ENCODE measurements around the gene FARP1.

FARP1 gene

DNA sequence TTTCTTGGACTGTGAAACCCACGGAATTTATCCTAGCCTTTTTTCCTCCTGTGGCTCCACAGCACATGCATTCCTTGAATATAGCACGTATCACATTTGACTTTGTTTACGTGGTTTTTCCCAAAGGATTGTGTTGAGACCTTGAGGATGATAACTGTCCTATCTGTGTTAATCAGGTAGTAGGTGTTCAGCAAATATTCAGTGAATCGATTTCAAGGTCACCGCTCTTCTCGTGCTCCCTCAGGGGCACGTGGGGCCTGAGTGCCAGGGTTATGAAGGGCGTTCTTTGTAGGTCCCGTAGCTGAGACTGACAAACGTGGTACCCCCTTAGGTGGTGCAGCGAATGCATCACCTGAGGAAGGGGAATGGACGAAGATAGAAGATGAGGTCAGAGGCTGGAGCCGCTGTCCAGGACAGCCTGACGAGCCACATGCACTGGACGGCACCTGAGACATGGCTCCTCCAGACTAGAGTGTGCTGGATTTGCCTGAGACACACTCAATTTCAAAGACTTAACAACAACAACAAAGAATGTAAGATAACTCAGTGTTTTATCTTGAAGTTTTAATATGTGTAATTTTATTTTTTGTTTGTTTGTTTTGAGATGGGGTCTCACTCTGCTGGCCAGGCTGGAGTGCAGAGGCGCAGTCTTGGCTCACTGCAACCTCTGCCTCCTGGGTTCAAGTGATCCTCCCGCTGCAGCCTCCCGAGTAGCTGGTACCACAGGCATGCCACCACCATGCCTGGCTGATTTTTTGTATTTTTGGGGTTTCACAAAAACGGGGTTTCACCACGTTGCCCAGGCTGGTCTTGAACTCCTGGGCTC is 165.4 kb downstream of the FARP1 start:
- no peak for DNase-seq (ENCODE audit: low spot score)

DNA sequence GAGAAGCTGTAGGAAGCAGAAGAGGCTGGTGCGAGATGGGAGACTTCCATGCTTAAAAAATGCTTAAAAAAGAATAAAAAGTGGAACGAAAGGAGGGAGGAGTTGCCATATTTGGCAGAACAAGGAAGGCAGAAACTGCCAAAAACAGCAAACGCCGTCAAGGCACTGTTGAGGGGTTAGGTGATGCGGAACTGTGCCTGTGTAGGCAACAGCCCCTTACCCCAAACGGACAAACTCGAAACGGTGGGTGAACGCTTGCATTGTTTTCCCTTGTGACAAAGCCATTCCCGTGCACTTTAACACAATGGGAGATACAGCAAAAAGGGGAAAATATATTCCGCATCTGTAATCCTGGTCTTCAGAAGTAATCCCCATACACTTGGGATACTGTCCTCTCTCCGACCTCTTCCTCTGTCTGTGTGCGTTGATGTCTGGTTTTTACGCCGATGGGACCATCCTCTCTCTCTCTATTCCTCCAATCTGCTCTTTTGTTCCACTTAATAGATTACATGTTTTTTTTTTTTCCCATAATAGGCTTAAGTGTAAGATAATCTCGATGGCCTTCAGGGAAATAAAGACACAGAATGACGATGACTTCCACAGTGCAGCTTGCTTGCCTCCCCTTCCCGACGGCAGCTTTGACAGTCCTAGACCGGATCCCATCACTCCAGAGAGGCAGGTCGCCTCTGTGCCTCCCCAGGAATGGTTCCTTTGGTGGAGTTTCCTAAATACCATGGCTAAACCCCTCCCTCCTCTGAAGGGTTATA is 166.9 kb downstream of the FARP1 start:
- DNase-seq (ENCODE audit: low spot score) = no peak

DNA sequence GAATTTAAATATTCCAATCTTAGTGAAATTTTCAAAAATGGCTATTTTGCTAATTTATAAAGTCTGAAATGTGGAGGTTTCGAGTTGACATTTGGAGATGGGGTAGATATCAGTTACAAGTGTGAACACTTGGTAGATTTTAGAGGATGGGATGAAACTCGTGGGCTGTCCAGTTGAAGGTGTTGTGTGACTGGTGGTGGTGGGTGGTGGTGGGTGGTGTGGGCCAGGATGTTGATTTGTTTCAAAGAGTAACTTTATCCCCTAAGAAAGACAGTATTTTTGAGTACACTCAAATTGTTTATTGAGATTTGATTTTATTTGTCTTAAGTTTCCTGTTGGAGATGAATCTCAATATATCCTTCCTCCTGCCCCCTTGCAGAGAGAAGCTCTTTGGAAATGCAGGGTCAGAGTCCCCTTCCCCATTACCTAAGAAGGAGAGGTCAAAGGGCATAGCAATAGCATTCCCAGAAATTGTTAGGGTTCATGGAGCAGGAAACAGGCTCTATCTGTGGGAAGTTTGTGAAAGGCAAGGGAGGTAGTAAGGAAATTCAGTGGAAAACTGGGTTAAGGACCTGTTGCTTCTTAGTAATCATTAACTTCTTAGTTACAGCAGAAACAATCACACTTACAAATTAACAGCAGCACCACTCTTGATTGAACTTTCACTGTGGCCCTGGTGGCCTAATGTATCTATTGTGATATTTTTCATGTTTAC is 167.7 kb downstream of the FARP1 start:
- no peak for DNase-seq (ENCODE audit: low spot score)

DNA sequence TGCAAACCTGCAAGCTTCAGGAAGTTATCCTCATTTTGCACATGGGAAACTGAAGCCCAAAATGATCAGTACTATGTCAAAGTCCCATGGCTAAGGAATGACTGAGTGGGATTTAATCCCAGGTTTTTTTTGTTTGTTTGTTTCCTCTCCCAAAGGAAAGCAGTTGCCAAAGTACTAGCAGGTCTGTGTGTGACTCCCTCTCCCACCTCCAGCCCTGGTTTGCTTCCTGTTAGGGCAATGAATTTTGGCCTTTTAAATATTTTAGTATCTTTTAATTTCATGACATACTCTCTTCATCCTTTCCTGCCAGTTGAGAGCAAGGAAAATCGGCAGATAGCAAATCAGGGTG is 168.3 kb downstream of the FARP1 start:
- DNase-seq (ENCODE audit: low spot score) = no peak

DNA sequence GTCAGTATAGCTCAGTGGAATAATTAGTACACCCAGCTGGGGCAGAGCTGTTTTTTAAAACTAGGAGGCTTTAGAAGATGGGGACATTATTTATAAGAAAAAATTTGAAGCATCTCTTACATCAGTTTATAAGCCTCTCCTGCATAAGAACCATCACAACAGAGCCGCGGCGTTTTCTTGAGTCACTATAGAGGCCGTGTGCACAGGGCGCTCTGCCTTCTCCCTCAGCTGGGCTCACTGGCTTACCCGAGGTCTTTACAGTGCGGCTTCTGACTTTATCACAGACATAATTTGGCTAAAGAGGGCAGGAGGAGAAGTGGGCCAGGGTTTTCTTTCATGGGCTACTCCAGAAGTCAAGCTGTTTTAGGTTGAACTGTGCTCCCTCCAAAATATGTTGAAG is 169.7 kb downstream of the FARP1 start:
- DNase-seq (ENCODE audit: low spot score) = no peak

DNA sequence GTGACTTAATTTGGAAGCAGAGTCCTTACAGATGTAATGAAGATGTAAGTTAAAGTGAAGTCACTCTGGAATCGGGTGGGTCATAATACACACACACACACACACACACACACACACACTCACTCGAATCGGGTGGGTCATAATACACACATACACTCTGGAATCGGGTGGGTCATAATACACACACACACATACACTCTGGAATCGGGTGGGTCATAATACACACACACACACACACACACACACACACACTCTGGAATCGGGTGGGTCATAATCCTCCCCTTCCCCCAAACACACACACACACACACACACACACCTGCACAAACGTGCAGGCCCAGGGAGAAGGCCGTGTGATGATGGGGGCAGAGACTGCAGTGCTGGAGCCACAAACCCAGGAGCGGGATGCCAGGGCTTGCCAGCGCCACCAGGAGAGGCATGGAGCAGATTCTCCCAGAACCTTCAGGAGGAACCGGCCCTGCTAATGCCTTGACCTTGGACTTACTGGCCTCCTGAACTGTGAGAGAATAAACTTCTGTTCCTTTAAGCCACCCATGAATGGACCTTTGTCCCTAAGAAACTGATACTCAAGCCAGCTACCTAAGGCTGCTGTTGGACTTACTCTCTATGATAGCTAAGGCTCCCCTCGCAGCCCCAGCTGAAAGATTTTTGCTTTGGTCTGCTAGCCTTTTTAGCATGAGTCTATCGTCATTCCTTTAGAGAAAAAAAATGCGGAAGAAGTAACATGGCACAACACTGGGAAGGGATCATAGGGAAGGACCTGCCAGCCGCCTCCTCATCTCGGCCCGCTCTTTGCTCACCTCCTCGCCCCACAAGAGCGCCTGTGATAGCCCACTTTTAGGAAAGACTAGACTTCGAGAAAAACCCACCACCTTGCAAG is 170.4 kb downstream of the FARP1 start:
- DNase-seq (ENCODE audit: low spot score) = no peak

DNA sequence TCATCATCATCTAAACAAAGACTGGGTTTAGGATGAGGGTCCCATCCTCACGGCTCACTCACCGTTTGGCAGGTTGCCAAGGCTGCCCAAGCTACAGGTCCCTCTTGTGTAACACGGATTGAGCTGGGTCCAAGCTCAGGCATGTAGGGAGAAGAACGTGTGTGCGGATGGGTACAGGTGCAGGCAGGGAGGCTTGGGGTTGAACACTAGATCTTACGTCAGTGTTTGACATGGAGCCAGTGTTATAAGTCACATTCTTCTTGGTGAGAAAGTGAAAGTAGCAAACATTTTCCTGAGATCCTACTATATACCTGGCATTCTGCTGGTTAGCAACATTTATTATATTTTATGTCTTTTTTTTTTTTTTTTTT is 171.0 kb downstream of the FARP1 start:
- no peak for DNase-seq (ENCODE audit: low spot score)

DNA sequence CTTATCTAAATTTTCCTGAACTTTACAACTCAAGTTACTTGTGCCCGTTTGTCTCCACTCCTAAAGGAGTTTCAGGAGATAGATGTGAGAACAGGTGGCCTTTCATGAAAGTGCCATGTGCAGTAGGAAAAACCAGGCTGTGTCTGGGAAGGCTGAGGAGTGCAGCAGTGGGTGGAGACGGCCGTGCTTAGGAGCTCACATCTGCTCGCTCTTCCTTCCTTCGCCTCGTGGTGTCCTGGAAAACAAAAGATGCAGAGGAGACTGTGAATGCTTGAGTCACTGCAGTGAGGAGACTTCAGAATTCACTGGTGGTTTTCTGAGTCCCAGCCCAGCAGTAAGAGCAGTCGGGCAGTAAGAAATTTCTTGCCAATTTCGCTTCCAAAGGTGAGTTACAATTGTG is 172.6 kb downstream of the FARP1 start:
- no peak for DNase-seq (ENCODE audit: low spot score)

DNA sequence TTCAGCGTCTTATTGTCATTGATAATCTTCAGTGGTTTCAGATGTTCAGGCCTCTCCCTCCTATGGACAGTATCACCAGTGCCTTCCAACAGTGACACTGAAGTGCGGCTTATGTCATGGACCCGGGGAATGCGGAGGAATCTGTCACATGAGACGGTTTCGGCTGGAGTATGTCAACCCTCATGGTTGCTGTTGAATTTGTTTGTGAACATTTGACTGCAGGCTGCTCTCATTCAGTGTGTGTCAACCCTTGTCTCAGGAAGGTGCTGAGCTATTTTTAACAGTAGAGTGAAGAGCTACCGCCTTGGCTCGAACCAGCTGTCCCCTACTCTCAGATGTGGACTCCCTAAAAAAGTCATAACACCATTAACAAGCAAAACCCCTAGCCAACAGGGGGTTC is 173.0 kb downstream of the FARP1 start:
- DNase-seq (ENCODE audit: low spot score) = no peak

DNA sequence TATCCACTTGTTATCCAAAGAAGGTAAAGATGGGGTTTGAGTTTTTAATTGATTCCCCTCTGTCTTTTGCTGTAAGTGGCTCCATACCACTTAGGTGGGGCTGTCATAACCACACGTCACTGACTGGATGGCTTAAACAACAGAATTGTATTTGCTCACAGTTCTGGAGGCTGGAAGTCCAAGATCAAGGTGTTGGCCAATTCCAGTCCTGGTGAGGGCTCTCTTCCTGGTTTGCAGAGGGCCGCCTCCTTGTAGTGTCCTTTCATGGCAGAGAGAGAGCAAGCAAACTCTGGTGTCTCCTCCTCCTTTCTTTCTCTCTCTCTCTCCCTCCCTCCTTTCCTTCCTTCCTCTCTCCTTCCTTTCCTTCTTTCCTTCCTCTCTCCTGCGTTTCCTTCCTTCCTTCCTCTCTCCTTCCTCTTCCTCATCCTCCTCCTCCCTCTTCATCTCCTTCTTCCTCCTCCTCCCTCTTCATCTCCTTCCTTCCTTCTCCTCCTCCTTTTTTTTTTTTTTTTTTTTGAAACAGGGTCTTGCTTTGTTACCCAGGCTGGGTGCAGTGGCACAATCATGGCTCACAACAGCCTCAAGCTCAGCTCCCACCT is 174.8 kb downstream of the FARP1 start:
- no peak for DNase-seq (ENCODE audit: low spot score)

DNA sequence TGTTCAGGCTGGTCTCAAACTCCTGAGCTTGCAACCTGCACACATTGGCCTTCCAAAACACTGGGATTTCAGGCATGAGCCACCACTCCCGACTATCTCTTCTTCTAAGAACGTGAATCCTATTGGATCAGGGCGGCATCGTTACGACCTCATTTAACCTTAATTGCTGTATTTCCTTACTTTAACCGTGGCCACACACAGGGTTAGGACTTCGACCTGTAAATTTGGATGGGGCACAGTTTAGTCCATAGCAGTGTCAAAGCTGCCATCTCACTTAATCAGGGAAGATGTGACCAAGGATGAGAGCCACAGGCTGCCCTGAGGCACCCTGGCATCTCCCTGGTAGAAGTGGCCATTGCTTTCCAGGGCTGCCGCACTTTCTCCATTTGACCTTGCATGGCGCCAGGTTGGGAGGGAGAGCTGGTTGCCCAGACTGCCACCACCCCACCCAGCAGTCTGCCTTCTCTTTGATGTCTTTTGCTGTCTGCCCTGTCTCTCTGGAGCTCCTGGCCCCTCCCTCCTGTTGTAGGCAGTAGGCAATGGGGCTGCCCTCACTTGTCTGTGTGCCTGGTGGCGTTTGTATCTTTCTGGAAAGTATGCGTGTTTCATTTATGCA is 175.5 kb downstream of the FARP1 start:
- DNase-seq (ENCODE audit: low spot score) = peak; percentile 26

DNA sequence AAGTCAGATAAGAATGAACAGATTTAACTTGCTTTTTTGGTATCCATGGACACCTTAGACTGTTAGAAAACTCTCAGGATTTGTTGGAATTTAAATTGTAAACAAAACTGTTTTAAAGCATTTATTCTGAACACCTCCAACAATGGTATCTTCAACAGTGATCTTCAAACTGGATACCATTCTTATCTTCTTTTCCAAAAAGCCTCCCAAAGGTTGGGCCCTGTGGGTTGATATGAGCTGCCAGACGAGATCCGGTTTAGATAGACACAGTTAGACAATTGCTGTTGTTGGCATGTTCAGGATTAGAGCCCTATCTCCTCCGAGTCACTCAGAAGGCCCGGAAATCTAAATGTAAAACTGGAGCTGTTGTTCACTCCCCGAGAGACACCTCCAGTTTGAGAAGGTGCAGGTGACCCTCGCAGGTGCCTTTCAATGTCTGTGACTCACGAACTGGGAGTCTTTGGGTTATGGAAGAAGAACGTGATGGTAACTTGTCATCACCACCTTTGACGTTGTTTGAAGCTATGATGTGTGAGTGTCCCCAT is 177.7 kb downstream of the FARP1 start:
- no peak for DNase-seq (ENCODE audit: low spot score)

DNA sequence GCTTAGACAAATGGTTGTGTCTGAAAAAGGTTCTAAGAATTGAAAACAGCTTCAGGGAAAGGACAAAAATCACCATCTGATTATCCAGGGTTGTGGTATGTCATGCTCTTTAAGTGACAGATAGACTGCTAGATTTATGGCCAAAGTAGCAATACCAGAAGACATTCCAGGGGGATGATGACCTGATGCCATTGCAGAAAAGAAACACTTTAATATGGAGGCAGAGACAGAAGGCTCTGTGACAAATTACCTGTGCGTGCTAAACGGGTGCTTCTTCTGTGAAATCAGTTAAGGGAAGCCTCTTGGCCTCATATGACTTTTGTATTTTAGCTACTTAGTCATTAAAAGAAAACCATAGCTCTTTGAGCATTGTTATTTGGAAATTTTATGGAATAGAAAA is 178.5 kb downstream of the FARP1 start:
- DNase-seq (ENCODE audit: low spot score) = no peak

DNA sequence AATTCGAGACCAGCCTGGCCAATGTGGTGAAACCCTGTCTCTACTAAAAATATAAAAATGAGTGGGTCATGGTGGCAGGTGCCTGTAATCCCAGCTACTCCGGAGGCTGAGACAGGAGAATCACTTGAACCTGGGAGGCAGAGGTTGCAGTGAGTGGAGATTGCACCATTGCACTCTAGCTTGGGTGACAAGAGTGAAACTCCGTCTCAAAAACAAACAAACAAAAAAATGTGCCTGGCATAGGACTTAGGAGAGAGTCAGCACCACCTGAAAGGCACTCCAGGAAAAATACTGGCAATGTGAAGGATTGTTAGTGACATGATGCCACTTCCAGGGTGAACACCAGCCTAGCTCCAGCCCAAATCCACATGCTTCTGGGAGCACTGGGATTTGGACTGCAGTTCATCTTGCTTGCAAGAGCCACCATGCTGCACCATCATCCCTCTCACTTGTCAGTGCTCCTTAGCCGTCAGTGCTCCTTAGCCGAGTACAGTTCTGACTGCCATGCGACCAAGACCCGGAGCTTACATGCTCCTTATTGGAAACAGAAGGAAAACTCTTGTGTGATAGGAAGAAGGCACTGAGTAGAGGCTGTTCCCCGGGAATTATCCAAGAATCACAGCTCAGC is 179.3 kb downstream of the FARP1 start:
- DNase-seq (ENCODE audit: low spot score) = no peak

DNA sequence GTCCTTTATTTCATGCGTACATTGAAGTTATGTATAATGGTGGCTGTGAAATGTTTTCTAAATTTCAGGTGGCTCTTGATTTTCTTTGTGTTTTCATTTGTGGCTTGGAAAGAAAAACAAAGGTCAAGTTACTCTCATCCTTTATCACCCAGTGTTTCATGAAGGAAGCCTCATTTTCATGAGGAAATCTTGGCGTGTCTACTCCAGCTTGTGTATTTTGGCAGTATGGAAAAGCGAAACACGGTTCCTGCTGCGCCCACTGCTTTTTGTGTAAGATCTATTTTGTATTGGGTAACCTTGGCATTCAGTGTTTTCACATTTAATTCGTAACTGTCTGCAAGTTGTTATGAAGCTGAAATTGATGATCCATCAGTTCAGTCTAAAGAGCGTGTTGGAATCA is 181.2 kb downstream of the FARP1 start:
- DNase-seq (ENCODE audit: low spot score) = no peak

DNA sequence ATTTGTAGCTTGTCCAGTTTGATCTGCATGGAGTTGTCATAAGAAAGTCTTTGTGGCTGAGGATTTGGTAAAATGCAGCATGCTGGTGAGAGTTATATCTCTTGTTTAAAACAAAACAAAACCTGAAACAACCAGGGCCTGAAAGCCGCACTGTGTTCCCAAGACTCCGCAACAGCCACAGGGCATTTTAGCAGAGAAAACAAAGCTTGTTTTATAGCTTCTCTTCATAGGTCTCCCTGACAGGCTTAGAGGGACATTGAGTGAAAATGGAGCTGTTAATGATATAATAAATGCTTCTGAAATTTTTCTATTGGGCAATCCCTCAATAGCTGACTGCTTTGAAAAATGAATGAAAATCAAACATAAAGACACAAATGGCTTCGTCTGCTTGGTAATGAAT is 182.8 kb downstream of the FARP1 start:
- DNase-seq (ENCODE audit: low spot score) = no peak

DNA sequence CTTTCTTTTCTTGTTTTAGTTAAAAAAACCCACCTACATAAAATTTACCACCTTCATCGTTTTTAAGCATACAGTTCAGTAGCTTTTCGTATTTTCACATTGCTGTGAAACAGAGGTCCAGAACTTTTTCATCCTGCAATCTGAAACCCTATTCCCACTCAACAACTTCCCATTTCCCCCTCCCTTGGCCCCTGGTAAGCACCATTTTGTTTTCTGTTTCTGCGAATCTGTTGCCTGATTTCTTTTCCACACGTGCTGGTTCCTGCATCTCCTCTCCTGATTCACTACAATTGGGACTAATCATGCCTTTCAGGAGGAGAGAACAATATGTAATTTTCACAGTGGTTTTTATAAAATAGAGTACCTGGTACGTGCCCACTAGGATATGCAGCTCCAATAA is 183.4 kb downstream of the FARP1 start:
- DNase-seq (ENCODE audit: low spot score) = no peak

DNA sequence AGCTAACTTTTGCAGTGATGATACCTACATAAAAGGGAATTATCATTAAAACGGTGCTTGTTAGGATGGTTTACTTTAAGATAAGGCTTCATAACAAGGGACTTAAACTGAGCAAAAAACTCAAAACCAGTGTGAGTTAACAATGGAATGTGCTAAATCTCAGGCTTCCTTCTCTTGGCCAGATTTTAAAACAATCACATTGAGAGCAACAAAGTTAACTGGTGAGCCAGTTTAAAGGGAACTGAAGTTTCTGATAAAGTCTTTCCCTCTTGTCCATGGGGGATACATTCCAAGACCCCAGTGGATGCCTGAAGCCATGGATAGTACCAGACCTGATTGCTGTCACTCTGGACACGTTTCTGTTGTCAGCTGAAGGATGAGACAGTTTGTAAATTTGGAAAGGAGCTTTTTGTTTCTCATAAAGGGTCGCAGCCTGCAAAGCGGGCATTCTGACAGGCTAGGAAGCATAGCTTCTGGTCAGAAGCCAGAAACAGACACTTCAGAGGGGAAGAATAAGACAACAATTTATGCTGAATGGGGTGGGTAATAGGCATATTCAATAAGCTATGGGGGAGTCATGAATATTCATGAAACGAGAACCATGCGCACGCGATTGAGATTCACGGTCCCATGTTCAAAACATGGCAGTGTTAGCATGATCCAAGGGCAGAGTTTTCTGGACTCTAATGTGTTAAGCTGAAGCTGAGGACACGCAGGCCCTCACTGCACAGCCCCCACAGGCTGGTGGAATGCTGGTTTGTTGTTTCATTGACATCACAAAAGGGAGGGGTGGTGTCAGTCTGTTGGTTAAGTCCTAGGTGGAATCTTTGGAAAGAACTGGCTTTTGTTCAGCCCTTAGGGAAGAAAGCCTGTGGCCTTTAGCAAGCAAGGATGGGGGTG is 184.7 kb downstream of the FARP1 start:
- DNase-seq (ENCODE audit: low spot score) = no peak

DNA sequence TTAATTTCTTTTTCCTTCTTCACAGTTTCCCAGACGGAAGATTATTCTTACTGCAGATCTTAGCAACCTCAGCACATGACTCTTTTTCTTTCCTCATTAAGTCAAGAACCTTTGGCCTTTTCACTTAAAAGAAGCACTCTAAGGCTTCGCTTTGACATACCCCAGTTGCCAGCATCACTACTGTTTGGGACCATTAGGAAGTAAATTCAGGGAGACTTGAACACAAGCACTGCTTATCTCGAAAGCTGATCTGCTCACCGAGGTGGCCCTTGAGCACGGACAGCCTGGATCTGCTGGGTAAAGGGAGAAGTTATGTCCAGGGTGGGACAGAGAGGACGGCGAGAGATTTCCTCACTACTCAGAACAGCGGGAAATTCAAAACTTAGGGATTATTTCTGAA is 185.6 kb downstream of the FARP1 start:
- DNase-seq (ENCODE audit: low spot score) = no peak

Data from SW480 (cell line).